C4-2B (cell line): ENCODE measurements around the gene RFC5.

Experiments
- H3K27ac ChIP-seq: fragments of 450-650 bp; 2 replicates; pipeline ENCODE4 v1.5.1; 2017
- CTCF ChIP-seq: fragments of 450-650 bp; conservative IDR thresholded peaks from 2 replicates; pipeline ENCODE4 v1.5.1; 2017; ENCODE audit warnings: mild to moderate bottlenecking
- ZFX ChIP-seq: fragments of 450-650 bp; IDR thresholded peaks from 2 replicates; pipeline ENCODE4 v1.6.1; 2017

Gene RFC5

GRCh38 chr12:118053071-118053985 lies 36.8 kb downstream of the RFC5 start:
- no peak overlapping the region for H3K27ac ChIP-seq
- TF ChIP-seq ZFX (no peak), CTCF (no peak)

GRCh38 chr12:118055144-118055557 lies 38.6 kb downstream of the RFC5 start:
- TF ChIP-seq ZFX (no peak), CTCF (peak; percentile 73)
- peak overlapping the region; percentile 86 for H3K27ac ChIP-seq

- TF ChIP-seq CTCF (no peak), ZFX (no peak)
- peak overlapping the region; percentile 86 for H3K27ac ChIP-seq
Observed at GRCh38 chr12:118055865-118056773, 39.6 kb downstream of the RFC5 start.

- peak overlapping the region; percentile 86 for H3K27ac ChIP-seq
- TF ChIP-seq CTCF (no peak), ZFX (no peak)
Observed at GRCh38 chr12:118058227-118058626, 41.7 kb downstream of the RFC5 start.

GRCh38 chr12:118058881-118059280 lies 42.4 kb downstream of the RFC5 start:
- TF ChIP-seq CTCF (no peak), ZFX (no peak)

GRCh38 chr12:118059341-118060191 lies 43.1 kb downstream of the RFC5 start:
- H3K27ac ChIP-seq, result peak overlapping the region; percentile 96
- TF ChIP-seq CTCF, result no peak
- TF ChIP-seq ZFX, result no peak

More at GRCh38 chr12:118058881-118059280, 42.4 kb downstream of the RFC5 start:
- peak overlapping the region; percentile 86 for H3K27ac ChIP-seq
